ENCODE results near the gene NKX2-2.

The NKX2-2 gene

GRCh38 chr20:21513881-21514540 is at the start of gene NKX2-2:
TSS of gene NKX2-2 (minus strand) at chr20:21514064. CDS start at chr20:21513669, 395 bp downstream.
- DNase-seq (ENCODE audit: low read depth), result no peak

GRCh38 chr20:21562656-21563055 is 48.8 kb upstream of the NKX2-2 start:
- no peak for DNase-seq (ENCODE audit: low read depth)

- DNase-seq (ENCODE audit: low read depth), result no peak
Observed at GRCh38 chr20:21559305-21559704, 45.4 kb upstream of the NKX2-2 start.

- DNase-seq (ENCODE audit: low read depth), result no peak
Observed at GRCh38 chr20:21557241-21558020, 43.6 kb upstream of the NKX2-2 start.

GRCh38 chr20:21556398-21556797 is 42.5 kb upstream of the NKX2-2 start:
- no peak for DNase-seq (ENCODE audit: low read depth)

GRCh38 chr20:21555470-21556120 is 41.7 kb upstream of the NKX2-2 start:
- no peak for DNase-seq (ENCODE audit: low read depth)

- DNase-seq (ENCODE audit: low read depth), result no peak
Observed at GRCh38 chr20:21554985-21555384, 41.1 kb upstream of the NKX2-2 start.

GRCh38 chr20:21554376-21554890 is 40.6 kb upstream of the NKX2-2 start:
- no peak for DNase-seq (ENCODE audit: low read depth)

- DNase-seq (ENCODE audit: low read depth), result no peak
Observed at GRCh38 chr20:21550587-21550986, 36.7 kb upstream of the NKX2-2 start.

GRCh38 chr20:21548390-21549035 is 34.6 kb upstream of the NKX2-2 start:
- DNase-seq (ENCODE audit: low read depth), result no peak

GRCh38 chr20:21546355-21546754 is 32.5 kb upstream of the NKX2-2 start:
- no peak for DNase-seq (ENCODE audit: low read depth)

- DNase-seq (ENCODE audit: low read depth), result no peak
Observed at GRCh38 chr20:21539512-21539911, 25.6 kb upstream of the NKX2-2 start.

GRCh38 chr20:21534886-21535285 is 21.0 kb upstream of the NKX2-2 start:
- no peak for DNase-seq (ENCODE audit: low read depth)

GRCh38 chr20:21534453-21534852 is 20.6 kb upstream of the NKX2-2 start:
- no peak for DNase-seq (ENCODE audit: low read depth)

- no peak for DNase-seq (ENCODE audit: low read depth)
Observed at GRCh38 chr20:21529863-21530262, 16.0 kb upstream of the NKX2-2 start.

- DNase-seq (ENCODE audit: low read depth), result no peak
Observed at GRCh38 chr20:21528870-21529269, 15.0 kb upstream of the NKX2-2 start.

GRCh38 chr20:21527908-21528307 is 14.0 kb upstream of the NKX2-2 start:
- no peak for DNase-seq (ENCODE audit: low read depth)

GRCh38 chr20:21526776-21527175 is 12.9 kb upstream of the NKX2-2 start:
- DNase-seq (ENCODE audit: low read depth), result no peak

- DNase-seq (ENCODE audit: low read depth), result no peak
Observed at GRCh38 chr20:21523895-21524294, 10.0 kb upstream of the NKX2-2 start.

- DNase-seq (ENCODE audit: low read depth), result no peak
Observed at GRCh38 chr20:21523281-21523868, 9.5 kb upstream of the NKX2-2 start.

GRCh38 chr20:21522481-21523280 is 8.8 kb upstream of the NKX2-2 start:
- DNase-seq (ENCODE audit: low read depth), result no peak
